ENCODE data around the gene C14orf93.
"Not testable (repeated sequence)": the region's sequence is repeated elsewhere in the genome, so short reads cannot be mapped to it uniquely, and the experiment has no call there.

Gene C14orf93

DNA sequence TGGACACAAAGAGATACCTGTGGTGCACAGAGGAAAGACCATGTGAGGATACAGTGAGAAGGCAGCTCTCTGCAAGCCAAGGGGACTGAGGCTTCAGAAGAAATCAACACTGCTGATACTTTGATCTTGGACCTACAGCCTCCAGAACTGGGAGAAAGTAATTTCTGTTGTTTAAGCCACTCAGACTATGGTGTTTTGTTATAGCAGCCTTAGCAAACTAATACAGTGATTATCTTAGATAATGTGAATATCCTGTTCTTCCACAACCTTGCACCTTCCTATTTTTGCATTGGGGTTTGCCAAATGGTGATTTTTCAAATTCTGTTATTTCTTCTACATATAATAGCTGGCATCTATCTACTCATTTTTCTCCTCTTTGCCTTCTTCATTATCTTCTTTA, 8.2 kb upstream of the C14orf93 start:
- Histone ChIP-seq H3K9me3 (ENCODE audit: control insufficient read depth, insufficient read depth, low read length) (no peaks in the 10 kb centered on the region), H3K27ac (ENCODE audit: low read depth, low read length) (no peak overlapping the region), H3K4me2 (ENCODE audit: low read length) (no peak overlapping the region), H3F3A (ENCODE audit: control insufficient read depth, insufficient read depth) (peaks cover 1% of the 10 kb centered on the region), H3K9me2 (replicated peaks; ENCODE audit: control insufficient read depth, low read length) (no peaks in the 10 kb centered on the region), H3K4me3 (ENCODE audit: low read length) (no peak overlapping the region), H3K79me2 (ENCODE audit: control insufficient read depth, low read length) (no peaks in the 10 kb centered on the region), H3K4me1 (ENCODE audit: control insufficient read depth, low read length) (no peaks in the 10 kb centered on the region), H4K20me1 (ENCODE audit: control insufficient read depth, insufficient read depth, low read depth, low read length) (no peaks in the 10 kb centered on the region), H3K27me3 (ENCODE audit: control insufficient read depth, low read length) (no peaks in the 10 kb centered on the region), H3K36me3 (ENCODE audit: control insufficient read depth, low read length) (no peaks in the 10 kb centered on the region)
- TF ChIP-seq, protein P1, sequence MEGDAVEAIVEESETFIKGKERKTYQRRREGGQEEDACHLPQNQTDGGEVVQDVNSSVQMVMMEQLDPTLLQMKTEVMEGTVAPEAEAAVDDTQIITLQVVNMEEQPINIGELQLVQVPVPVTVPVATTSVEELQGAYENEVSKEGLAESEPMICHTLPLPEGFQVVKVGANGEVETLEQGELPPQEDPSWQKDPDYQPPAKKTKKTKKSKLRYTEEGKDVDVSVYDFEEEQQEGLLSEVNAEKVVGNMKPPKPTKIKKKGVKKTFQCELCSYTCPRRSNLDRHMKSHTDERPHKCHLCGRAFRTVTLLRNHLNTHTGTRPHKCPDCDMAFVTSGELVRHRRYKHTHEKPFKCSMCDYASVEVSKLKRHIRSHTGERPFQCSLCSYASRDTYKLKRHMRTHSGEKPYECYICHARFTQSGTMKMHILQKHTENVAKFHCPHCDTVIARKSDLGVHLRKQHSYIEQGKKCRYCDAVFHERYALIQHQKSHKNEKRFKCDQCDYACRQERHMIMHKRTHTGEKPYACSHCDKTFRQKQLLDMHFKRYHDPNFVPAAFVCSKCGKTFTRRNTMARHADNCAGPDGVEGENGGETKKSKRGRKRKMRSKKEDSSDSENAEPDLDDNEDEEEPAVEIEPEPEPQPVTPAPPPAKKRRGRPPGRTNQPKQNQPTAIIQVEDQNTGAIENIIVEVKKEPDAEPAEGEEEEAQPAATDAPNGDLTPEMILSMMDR (IDR thresholded peaks at IDR 0.05; ENCODE audit: low read depth, low read length, poor library complexity, severe bottlenecking): no peak
- TF ChIP-seq EZH2phosphoT487 (IDR thresholded peaks at IDR 0.05; ENCODE audit: borderline replicate concordance, low read length): no peak

DNA sequence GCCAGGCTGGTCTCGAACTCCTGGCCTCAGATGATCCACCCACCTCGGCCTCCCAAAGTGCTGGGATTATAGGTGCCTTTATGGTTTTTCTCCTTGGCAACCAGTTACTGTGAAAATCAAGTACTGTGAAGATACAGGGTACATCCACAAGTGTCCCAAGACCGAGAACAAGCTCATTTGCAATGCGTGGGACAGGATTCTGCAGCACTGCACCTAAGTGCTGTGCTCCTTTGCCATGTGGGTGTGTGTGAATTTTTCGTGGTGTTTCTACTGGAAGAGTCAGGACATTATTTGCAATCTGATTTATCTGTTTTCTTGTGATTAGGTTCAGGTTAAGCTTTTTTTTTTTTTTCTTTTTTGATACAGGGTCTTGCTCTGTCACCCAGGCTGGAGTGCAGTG, 7.1 kb upstream of the C14orf93 start:
- no peaks in the 10 kb centered on the region for H4K20me1 ChIP-seq (ENCODE audit: control insufficient read depth, insufficient read depth, low read depth, low read length)
- H3K36me3 ChIP-seq (ENCODE audit: control insufficient read depth, low read length): no peaks in the 10 kb centered on the region
- no peaks in the 10 kb centered on the region for H3F3A ChIP-seq (ENCODE audit: control insufficient read depth, insufficient read depth)
- no peaks in the 10 kb centered on the region for H3K9me2 ChIP-seq (replicated peaks; ENCODE audit: control insufficient read depth, low read length)
- no peak overlapping the region for H3K27ac ChIP-seq (ENCODE audit: low read depth, low read length)
- no peaks in the 10 kb centered on the region for H3K79me2 ChIP-seq (ENCODE audit: control insufficient read depth, low read length)
- no peaks in the 10 kb centered on the region for H3K9me3 ChIP-seq (ENCODE audit: control insufficient read depth, insufficient read depth, low read length)
- no peak overlapping the region for H3K4me2 ChIP-seq (ENCODE audit: low read length)
- no peaks in the 10 kb centered on the region for H3K4me1 ChIP-seq (ENCODE audit: control insufficient read depth, low read length)
- no peak for TF ChIP-seq EZH2phosphoT487 (IDR thresholded peaks at IDR 0.05; ENCODE audit: borderline replicate concordance, low read length)
- TF ChIP-seq, protein P1 (IDR thresholded peaks at IDR 0.05; ENCODE audit: low read depth, low read length, poor library complexity, severe bottlenecking): no peak
- H3K4me3 ChIP-seq (ENCODE audit: low read length): no peak overlapping the region
- no peaks in the 10 kb centered on the region for H3K27me3 ChIP-seq (ENCODE audit: control insufficient read depth, low read length)

DNA sequence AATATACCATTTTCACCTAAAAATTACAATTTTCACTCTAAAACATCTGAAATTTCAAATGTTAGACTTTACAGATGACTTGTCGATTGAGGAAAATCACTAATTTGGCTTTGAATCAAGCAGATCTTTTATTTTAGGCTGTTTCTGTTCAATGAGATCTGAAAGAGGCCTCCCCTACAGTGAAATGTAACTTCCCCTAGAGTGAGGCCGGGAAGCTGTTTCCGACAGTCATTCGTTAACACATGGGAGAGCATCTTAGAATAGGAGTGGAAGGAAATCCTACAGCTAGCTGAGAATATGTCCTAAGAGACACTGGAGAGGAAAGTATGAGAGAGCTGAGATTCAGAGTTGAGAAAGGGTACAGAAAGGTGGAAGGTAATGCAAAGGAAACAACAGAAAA, 5.7 kb upstream of the C14orf93 start:
- Histone ChIP-seq H3K27ac (ENCODE audit: low read depth, low read length) (no peak overlapping the region), H4K20me1 (ENCODE audit: control insufficient read depth, insufficient read depth, low read depth, low read length) (no peaks in the 10 kb centered on the region), H3F3A (ENCODE audit: control insufficient read depth, insufficient read depth) (peaks cover 5% of the 10 kb centered on the region; the same call in 1 of the 2 replicates), H3K4me3 (ENCODE audit: low read length) (no peak overlapping the region), H3K27me3 (ENCODE audit: control insufficient read depth, low read length) (no peaks in the 10 kb centered on the region), H3K4me1 (ENCODE audit: control insufficient read depth, low read length) (peaks cover 6% of the 10 kb centered on the region), H3K79me2 (ENCODE audit: control insufficient read depth, low read length) (no peaks in the 10 kb centered on the region), H3K36me3 (ENCODE audit: control insufficient read depth, low read length) (no peaks in the 10 kb centered on the region), H3K9me3 (ENCODE audit: control insufficient read depth, insufficient read depth, low read length) (no peaks in the 10 kb centered on the region), H3K9me2 (replicated peaks; ENCODE audit: control insufficient read depth, low read length) (no peaks in the 10 kb centered on the region), H3K4me2 (ENCODE audit: low read length) (no peak overlapping the region)
- TF ChIP-seq EZH2phosphoT487 (IDR thresholded peaks at IDR 0.05; ENCODE audit: borderline replicate concordance, low read length): no peak
- TF ChIP-seq, protein P1 (IDR thresholded peaks at IDR 0.05; ENCODE audit: low read depth, low read length, poor library complexity, severe bottlenecking): no peak

DNA sequence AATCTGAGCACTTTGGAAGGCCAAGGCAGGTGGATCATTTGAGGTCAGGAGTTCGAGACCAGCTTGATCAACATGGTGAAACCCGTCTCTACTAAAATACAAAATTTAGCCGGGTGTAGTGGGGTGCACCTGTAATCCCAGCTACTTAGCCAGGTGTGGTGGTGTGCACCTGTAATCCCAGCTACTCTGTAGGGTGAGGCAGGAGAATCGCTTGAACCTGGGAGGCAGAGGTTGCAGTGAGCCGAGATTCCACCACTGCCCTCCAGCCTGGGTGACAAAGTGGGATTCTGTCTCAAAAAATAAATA, 3.8 kb upstream of the C14orf93 start:
- H3K9me2 ChIP-seq (replicated peaks; ENCODE audit: control insufficient read depth, low read length); H3K4me3 ChIP-seq (ENCODE audit: low read length); H3K27me3 ChIP-seq (ENCODE audit: control insufficient read depth, low read length); H3K27ac ChIP-seq (ENCODE audit: low read depth, low read length); H3K4me2 ChIP-seq (ENCODE audit: low read length); H3K9me3 ChIP-seq (ENCODE audit: control insufficient read depth, insufficient read depth, low read length); H3K36me3 ChIP-seq (ENCODE audit: control insufficient read depth, low read length); H3K79me2 ChIP-seq (ENCODE audit: control insufficient read depth, low read length); H4K20me1 ChIP-seq (ENCODE audit: control insufficient read depth, insufficient read depth, low read depth, low read length): not testable (repeated sequence)
- Histone ChIP-seq H3K4me1 (ENCODE audit: control insufficient read depth, low read length) (peaks cover 22% of the 10 kb centered on the region), H3F3A (ENCODE audit: control insufficient read depth, insufficient read depth) (peaks cover 15% of the 10 kb centered on the region)
